Loucy (cell line): ENCODE results near the gene CFAP77.

Source experiments
- CTCF ChIP-seq: fragments of 200-600 bp; sonication (generic); conservative IDR thresholded peaks from 2 replicates; pipeline ENCODE4 v1.5.1; 2014; ENCODE audit warnings: mild to moderate bottlenecking, antibody characterized with exemption, low read length
- EZH2phosphoT487 ChIP-seq: fragments of 200-600 bp; IDR thresholded peaks from 2 replicates; pipeline ENCODE4 v1.6.1; 2018; ENCODE audit warnings: antibody characterized with exemption, mild to moderate bottlenecking, moderate library complexity, borderline replicate concordance

- TF ChIP-seq CTCF: no peak
- TF ChIP-seq EZH2phosphoT487: no peak
Observed at GRCh38 chr9:132497731-132498130, 87.7 kb downstream of the CFAP77 start.
